K562 (cell line): ENCODE data around the gene KCNK16.

Experiments used
- ARID2 ChIP-seq: fragments of 450-650 bp; IDR thresholded peaks from 2 replicates; pipeline ENCODE4 v1.6.1; 2017; ENCODE audit warnings: antibody characterized with exemption, mild to moderate bottlenecking
- CHCHD3 ChIP-seq: fragments of 250-450 bp; sonication (Bioruptor Pico); IDR thresholded peaks from 2 replicates; pipeline ENCODE4 v2.1.2; 2022; ENCODE audit warnings: mild to moderate bottlenecking
- E2F1 ChIP-seq: sonication (generic); formaldehyde crosslinking; IDR thresholded peaks from 2 replicates; pipeline ENCODE4 v1.8.1; 2023; ENCODE audit warnings: mild to moderate bottlenecking, missing genetic modification reagents, moderate library complexity
- E4F1 ChIP-seq: fragments of 250-450 bp; sonication (Bioruptor Pico); IDR thresholded peaks from 2 replicates; pipeline ENCODE4 v1.5.0; 2021; ENCODE audit warnings: mild to moderate bottlenecking, borderline replicate concordance
- HSF4 ChIP-seq: fragments of 250-450 bp; sonication (Bioruptor Pico); IDR thresholded peaks from 2 replicates; pipeline ENCODE4 v2.1.2; 2022; ENCODE audit warnings: mild to moderate bottlenecking, moderate library complexity, borderline replicate concordance
- MYC ChIP-seq, 2 experiments: fragments of 250-450 bp in 1 of 2; sonication (Bioruptor Pico) in 1 of 2; IDR thresholded peaks; 2 replicates each; pipeline versions ENCODE4 v1.5.1 to v1.6.1; 2012 to 2021; ENCODE audit warnings: low read depth in 2 of 2, borderline replicate concordance in 1 of 2, improper control_type of control experiment in 1 of 2, low read length in 1 of 2, mild to moderate bottlenecking in 1 of 2, moderate library complexity in 1 of 2
- NCOR1 ChIP-seq: fragments of 450-650 bp; IDR thresholded peaks from 2 replicates; pipeline ENCODE4 v1.6.1; 2016; ENCODE audit warnings: mild to moderate bottlenecking, moderate library complexity
- PBX2 ChIP-seq, 2 experiments: IDR thresholded peaks in 1 of 2; conservative IDR thresholded peaks in 1 of 2; 2 replicates each; pipeline ENCODE4 v1.6.1; 2016; ENCODE audit warnings: low read depth in 2 of 2, mild to moderate bottlenecking in 1 of 2, missing compliant biosample characterization in 1 of 2, missing genetic modification characterization in 1 of 2, moderate library complexity in 1 of 2
- PML ChIP-seq: IDR thresholded peaks from 2 replicates; pipeline ENCODE4 v1.6.1; 2012; ENCODE audit warnings: low read length, inconsistent platforms
- TBL1XR1 ChIP-seq, 2 experiments: IDR thresholded peaks; 2 replicates each; pipeline ENCODE4 v1.6.1; 2012; ENCODE audit warnings: improper control_type of control experiment in 2 of 2, low read length in 2 of 2, mild to moderate bottlenecking in 1 of 2
- ZBTB7A ChIP-seq: IDR thresholded peaks from 2 replicates; pipeline ENCODE4 v1.6.1; 2011; ENCODE audit warnings: low read depth, mild to moderate bottlenecking, low read length, moderate library complexity, borderline replicate concordance; ENCODE audit not compliant: control insufficient read depth
- TF ChIP-seq, protein P1 (sequence below), 3 experiments: IDR thresholded peaks in 2 of 3; conservative IDR thresholded peaks in 1 of 3; 2 replicates each; pipeline ENCODE4 v1.5.1; 2011 to 2012; ENCODE audit warnings: low read length in 3 of 3, mild to moderate bottlenecking in 3 of 3, control low read depth in 2 of 3, improper control_type of control experiment in 1 of 3, inconsistent platforms in 1 of 3, low read depth in 1 of 3, mixed read lengths in 1 of 3, moderate library complexity in 1 of 3; ENCODE audit not compliant: insufficient read depth in 2 of 3
- TF ChIP-seq, protein P2 (sequence below): sonication (generic); formaldehyde crosslinking; IDR thresholded peaks from 2 replicates; pipeline ENCODE4 v1.8.1; 2022; ENCODE audit warnings: missing genetic modification reagents

GRCh38 chr6:39294899-39295298 is 27.6 kb downstream of the KCNK16 start:
- TF ChIP-seq ZBTB7A (no peak), TBL1XR1 (IDR thresholded peaks at IDR 0.05; ENCODE audit: low read length in 2 of 2) (no peak), PBX2 (CRISPR knock-in tag; IDR thresholded peaks at IDR 0.05; ENCODE audit: low read depth) (no peak), PBX2 (tag; conservative IDR thresholded peaks at IDR 0.05; ENCODE audit: low read depth) (no peak), ARID2 (no peak), E2F1 (CRISPR knock-in tag) (no peak), HSF4 (CRISPR knock-in tag) (no peak), E4F1 (CRISPR knock-in tag) (no peak), PML (no peak), NCOR1 (no peak), CHCHD3 (CRISPR knock-in tag) (no peak), MYC (IDR thresholded peaks at IDR 0.05; ENCODE audit: low read depth, low read length) (no peak), MYC (CRISPR knock-in tag; IDR thresholded peaks at IDR 0.05; ENCODE audit: borderline replicate concordance, low read depth) (no peak)
- TF ChIP-seq, protein P1, sequence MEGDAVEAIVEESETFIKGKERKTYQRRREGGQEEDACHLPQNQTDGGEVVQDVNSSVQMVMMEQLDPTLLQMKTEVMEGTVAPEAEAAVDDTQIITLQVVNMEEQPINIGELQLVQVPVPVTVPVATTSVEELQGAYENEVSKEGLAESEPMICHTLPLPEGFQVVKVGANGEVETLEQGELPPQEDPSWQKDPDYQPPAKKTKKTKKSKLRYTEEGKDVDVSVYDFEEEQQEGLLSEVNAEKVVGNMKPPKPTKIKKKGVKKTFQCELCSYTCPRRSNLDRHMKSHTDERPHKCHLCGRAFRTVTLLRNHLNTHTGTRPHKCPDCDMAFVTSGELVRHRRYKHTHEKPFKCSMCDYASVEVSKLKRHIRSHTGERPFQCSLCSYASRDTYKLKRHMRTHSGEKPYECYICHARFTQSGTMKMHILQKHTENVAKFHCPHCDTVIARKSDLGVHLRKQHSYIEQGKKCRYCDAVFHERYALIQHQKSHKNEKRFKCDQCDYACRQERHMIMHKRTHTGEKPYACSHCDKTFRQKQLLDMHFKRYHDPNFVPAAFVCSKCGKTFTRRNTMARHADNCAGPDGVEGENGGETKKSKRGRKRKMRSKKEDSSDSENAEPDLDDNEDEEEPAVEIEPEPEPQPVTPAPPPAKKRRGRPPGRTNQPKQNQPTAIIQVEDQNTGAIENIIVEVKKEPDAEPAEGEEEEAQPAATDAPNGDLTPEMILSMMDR (IDR thresholded peaks at IDR 0.05 in 2 of 3, conservative IDR thresholded peaks at IDR 0.05 in 1 of 3; ENCODE audit: insufficient read depth in 2 of 3, low read depth in 1 of 3, low read length in 3 of 3) = no peak
- TF ChIP-seq, protein P2, sequence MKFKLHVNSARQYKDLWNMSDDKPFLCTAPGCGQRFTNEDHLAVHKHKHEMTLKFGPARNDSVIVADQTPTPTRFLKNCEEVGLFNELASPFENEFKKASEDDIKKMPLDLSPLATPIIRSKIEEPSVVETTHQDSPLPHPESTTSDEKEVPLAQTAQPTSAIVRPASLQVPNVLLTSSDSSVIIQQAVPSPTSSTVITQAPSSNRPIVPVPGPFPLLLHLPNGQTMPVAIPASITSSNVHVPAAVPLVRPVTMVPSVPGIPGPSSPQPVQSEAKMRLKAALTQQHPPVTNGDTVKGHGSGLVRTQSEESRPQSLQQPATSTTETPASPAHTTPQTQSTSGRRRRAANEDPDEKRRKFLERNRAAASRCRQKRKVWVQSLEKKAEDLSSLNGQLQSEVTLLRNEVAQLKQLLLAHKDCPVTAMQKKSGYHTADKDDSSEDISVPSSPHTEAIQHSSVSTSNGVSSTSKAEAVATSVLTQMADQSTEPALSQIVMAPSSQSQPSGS (CRISPR knock-in tag) = no peak
